ENCODE results near the gene PRICKLE3.

PRICKLE3 gene

DNA sequence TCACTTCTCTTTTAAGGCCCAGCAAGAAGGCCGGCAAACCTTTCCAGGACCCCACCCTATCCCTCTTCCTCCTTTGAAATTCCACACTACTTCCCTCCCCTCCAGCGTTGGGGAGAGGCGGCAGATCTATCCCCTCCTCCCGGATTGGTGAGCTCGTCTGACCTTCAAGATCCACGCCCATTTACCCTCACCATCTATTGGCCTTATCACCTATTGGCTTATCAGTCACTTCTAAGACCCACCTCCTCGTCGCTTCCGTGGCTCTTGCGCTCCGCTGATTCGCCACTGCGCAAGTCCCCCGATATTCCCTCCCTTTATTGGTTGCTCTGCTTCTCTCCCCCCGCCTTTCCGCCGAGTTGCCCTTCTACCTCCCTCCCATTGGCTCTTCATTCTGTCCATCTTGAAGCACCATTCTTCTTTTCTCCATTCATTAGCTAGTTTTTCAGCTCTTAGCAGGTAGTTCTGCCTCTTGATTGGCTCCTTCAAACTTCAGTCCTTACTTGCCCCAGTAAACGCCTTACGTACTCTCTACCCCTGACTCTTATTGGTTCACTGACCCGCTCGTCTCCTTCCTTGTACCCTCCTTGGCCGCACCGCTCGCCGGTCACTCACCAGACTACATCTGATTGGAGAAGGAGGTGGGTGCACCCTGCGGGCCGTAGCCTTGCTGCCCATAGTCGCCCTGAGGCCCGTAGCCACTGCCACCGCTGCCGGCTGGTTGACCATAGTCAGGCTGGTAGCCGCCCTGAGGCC is 4.8 kb upstream of the PRICKLE3 start:
- Histone ChIP-seq H3K4me3 (ENCODE audit: low read depth, low read length) (peak overlapping the region; percentile 71), H3K36me3 (replicated peaks) (no peaks in the 10 kb centered on the region), H3K27ac (peak overlapping the region; percentile 58), H3K27me3 (replicated peaks) (no peaks in the 10 kb centered on the region)
- DNase-seq = peak; percentile 98
- TF ChIP-seq, protein P1, sequence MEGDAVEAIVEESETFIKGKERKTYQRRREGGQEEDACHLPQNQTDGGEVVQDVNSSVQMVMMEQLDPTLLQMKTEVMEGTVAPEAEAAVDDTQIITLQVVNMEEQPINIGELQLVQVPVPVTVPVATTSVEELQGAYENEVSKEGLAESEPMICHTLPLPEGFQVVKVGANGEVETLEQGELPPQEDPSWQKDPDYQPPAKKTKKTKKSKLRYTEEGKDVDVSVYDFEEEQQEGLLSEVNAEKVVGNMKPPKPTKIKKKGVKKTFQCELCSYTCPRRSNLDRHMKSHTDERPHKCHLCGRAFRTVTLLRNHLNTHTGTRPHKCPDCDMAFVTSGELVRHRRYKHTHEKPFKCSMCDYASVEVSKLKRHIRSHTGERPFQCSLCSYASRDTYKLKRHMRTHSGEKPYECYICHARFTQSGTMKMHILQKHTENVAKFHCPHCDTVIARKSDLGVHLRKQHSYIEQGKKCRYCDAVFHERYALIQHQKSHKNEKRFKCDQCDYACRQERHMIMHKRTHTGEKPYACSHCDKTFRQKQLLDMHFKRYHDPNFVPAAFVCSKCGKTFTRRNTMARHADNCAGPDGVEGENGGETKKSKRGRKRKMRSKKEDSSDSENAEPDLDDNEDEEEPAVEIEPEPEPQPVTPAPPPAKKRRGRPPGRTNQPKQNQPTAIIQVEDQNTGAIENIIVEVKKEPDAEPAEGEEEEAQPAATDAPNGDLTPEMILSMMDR (IDR thresholded peaks at IDR 0.05; ENCODE audit: low read depth, low read length, missing control alignments) = no peak
- in situ Hi-C loops (cut with HindIII; ENCODE audit: low pct_ligation_motif_present, low sequenced_read_pairs) = no loop called here

DNA sequence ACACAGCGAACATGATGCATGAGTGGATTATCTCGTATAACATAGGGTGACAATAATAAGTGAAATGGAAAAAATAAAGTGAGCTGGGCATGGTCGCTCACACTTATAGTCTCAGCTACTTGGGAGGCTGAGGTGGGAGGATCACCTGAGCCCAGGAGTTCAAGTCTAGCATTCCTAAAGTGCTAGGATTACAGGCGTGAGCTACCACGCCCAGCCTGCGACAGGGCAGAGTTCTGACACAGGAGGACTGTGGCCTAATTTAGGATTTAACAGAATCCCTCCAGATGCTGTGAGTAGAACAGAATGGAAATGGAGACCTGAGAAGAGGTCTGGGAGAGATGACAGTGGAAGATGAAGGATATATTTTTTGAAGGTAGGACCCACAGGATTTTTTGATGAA is 3.4 kb upstream of the PRICKLE3 start:
- Histone ChIP-seq H3K27me3 (replicated peaks) (no peaks in the 10 kb centered on the region), H3K27ac (no peak overlapping the region), H3K4me3 (ENCODE audit: low read depth, low read length) (no peak overlapping the region), H3K36me3 (replicated peaks) (no peaks in the 10 kb centered on the region)
- in situ Hi-C loops (cut with HindIII; ENCODE audit: low pct_ligation_motif_present, low sequenced_read_pairs) = no loop called here
- DNase-seq = no peak
- TF ChIP-seq, protein P1 (IDR thresholded peaks at IDR 0.05; ENCODE audit: low read depth, low read length, missing control alignments) = no peak

DNA sequence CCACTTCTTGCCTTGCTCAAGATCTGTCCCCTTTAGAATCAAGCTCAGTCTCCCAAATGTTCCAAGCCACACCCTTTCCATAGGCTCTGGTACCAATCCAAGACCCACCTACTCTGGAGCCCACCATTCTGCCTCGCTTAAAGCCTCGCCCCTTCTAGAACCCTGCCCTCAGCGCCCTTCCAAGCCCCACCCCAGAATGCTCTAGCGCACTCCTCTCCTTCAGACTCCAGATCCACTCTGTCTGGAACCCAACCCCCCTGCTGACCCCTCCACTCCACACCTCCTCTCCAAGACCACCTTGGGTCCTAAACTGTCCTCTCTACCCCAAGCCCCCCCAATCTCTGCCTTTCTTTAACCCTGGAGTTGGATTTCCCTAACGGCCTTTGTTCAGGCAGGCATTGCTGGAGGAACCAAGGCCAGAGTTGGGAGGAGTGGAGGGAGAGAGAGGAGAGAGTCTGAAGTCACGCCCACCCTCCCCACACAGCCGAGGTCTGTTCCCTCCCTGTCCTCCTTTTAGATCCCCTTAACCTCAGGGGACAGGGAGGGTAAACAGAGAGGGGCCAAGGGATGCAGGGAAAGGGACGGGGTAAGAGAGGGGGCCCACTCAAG is 2.4 kb upstream of the PRICKLE3 start:
- Histone ChIP-seq H3K27me3 (replicated peaks) (no peaks in the 10 kb centered on the region), H3K4me3 (ENCODE audit: low read depth, low read length) (no peak overlapping the region), H3K36me3 (replicated peaks) (no peaks in the 10 kb centered on the region), H3K27ac (no peak overlapping the region)
- TF ChIP-seq, protein P1 (IDR thresholded peaks at IDR 0.05; ENCODE audit: low read depth, low read length, missing control alignments) = no peak
- in situ Hi-C loops (cut with HindIII; ENCODE audit: low pct_ligation_motif_present, low sequenced_read_pairs) = no loop called here
- DNase-seq = no peak

DNA sequence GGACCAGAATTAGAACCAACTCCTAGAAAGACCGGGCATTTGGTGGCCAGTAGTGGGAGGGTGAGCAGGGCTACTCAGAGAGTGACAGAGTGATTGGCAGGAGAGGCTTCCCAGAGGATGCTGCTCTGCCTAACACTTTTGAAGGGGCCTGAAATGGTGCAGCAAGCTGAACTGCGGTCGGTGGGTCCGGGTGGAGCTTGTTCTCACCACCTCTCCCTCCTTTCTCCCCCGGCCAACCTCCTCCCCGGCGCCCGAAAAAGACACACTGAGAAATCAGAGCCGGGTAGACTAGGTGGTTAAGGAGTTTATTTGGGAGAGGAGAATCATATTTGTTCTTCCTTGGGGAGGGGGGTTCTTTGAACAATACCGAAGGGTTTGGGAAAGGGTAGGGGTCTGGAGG is 1.4 kb upstream of the PRICKLE3 start:
- Histone ChIP-seq H3K36me3 (replicated peaks) (peaks cover 2% of the 10 kb centered on the region), H3K27me3 (replicated peaks) (no peaks in the 10 kb centered on the region), H3K27ac (no peak overlapping the region), H3K4me3 (ENCODE audit: low read depth, low read length) (no peak overlapping the region)
- DNase-seq = no peak
- in situ Hi-C loops (cut with HindIII; ENCODE audit: low pct_ligation_motif_present, low sequenced_read_pairs) = no loop called here
- TF ChIP-seq, protein P1 (IDR thresholded peaks at IDR 0.05; ENCODE audit: low read depth, low read length, missing control alignments) = no peak

DNA sequence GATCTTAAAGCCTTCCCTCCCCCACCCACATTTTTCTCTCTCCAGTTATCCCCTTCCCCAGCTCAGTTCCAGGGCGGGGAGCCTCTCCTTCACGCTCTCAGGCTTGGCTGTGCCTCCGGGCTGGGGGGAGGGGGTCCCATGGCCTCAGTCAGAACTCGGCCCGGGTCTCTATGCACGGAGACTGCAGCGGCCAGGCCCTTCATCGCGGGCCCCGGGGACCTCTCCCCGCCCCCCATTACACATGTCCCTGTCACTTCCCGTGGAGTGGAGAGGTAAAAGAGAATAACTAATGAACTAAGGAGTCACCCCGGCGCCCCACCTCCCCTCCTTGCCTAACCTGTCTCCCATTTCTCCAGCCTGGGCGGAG is 838 bp upstream of the PRICKLE3 start:
- Histone ChIP-seq H3K27ac (no peak overlapping the region), H3K27me3 (replicated peaks) (no peaks in the 10 kb centered on the region), H3K36me3 (replicated peaks) (peaks cover 2% of the 10 kb centered on the region), H3K4me3 (ENCODE audit: low read depth, low read length) (no peak overlapping the region)
- in situ Hi-C loops (cut with HindIII; ENCODE audit: low pct_ligation_motif_present, low sequenced_read_pairs) = no loop called here
- DNase-seq = no peak
- TF ChIP-seq, protein P1 (IDR thresholded peaks at IDR 0.05; ENCODE audit: low read depth, low read length, missing control alignments) = no peak

Measured in brain microvascular endothelial cell (primary cell).